Caco-2 (cell line): ENCODE results near the gene UNC93A. TPM values are rescaled to one million over a fixed set of nuclear protein-coding genes. Genes with fewer than 3 reads are reported as not detected.

ENCODE experiments used
- BruUV-seq: library from RNA; stranded (reverse); fragments of 400-500 nt; replicated peaks from 2 replicates; lab custom pipeline; 2021; lab: Mats Ljungman, UMichigan
- CTCF ChIA-PET: fragments of 300-600 bp; sonication (Branson Sonifier 250); formaldehyde crosslinking; loops from one replicate; lab custom pipeline; 2022; ENCODE audit warnings: antibody characterized with exemption; lab: Charles Lee
- POLR2A ChIA-PET: fragments of 300-600 bp; sonication (Branson Sonifier 250); formaldehyde crosslinking; loops from one replicate; lab custom pipeline; 2022; ENCODE audit warnings: antibody characterized with exemption; lab: Charles Lee
- DNase-seq, 2 experiments: peaks; one replicate each; pipeline versions ENCODE4 v3.0.0 to v3.0.0-alpha.2; 2020 to 2022
- H3K27me3 ChIP-seq: replicated peaks from 2 replicates; pipeline ENCODE4 v1.6.0; 2011; ENCODE audit warnings: low read length; ENCODE audit not compliant: control insufficient read depth, insufficient read depth
- H3K36me3 ChIP-seq: 2 replicates; pipeline ENCODE4 v1.5.1; 2011; ENCODE audit warnings: low read length; ENCODE audit not compliant: control insufficient read depth, insufficient read depth
- H3K4me1 ChIP-seq: fragments of 250-450 bp; sonication (Bioruptor Pico); 2 replicates; pipeline ENCODE4 v1.5.1; 2020; ENCODE audit warnings: mild to moderate bottlenecking
- H3K4me3 ChIP-seq: 2 replicates; pipeline ENCODE4 v1.5.1; 2011; ENCODE audit warnings: low read depth, mild to moderate bottlenecking, control low read depth, low read length
- H3K9me3 ChIP-seq: fragments of 250-450 bp; sonication (Bioruptor Pico); 2 replicates; pipeline ENCODE4 v1.5.1; 2020; ENCODE audit warnings: mild to moderate bottlenecking, moderate library complexity
- H3K27ac Mint-ChIP-seq: one replicate; pipeline ENCODE4 v1.8.0; 2022; ENCODE audit warnings: mixed read lengths; ENCODE audit not compliant: unreplicated experiment
- H3K27me3 Mint-ChIP-seq: one replicate; pipeline ENCODE4 v1.8.0; 2022; ENCODE audit warnings: mixed read lengths; ENCODE audit not compliant: insufficient read depth, unreplicated experiment
- H3K36me3 Mint-ChIP-seq: one replicate; pipeline ENCODE4 v1.8.0; 2022; ENCODE audit warnings: mild to moderate bottlenecking, mixed read lengths; ENCODE audit not compliant: insufficient read depth, unreplicated experiment
- H3K4me1 Mint-ChIP-seq: one replicate; pipeline ENCODE4 v1.8.0; 2022; ENCODE audit warnings: low read depth, mixed read lengths; ENCODE audit not compliant: unreplicated experiment
- H3K4me3 Mint-ChIP-seq: one replicate; pipeline ENCODE4 v1.8.0; 2022; ENCODE audit warnings: mild to moderate bottlenecking, moderate library complexity, mixed read lengths; ENCODE audit not compliant: unreplicated experiment
- H3K9me3 Mint-ChIP-seq: one replicate; pipeline ENCODE4 v1.8.0; 2022; ENCODE audit warnings: mixed read lengths; ENCODE audit not compliant: unreplicated experiment
- intact Hi-C: fragments of 100-400 bp; cut with micrococcal nuclease; formaldehyde crosslinking; loops from one replicate; pipeline ENCODE4 v1.10.0; 2022; ENCODE audit not compliant: unreplicated experiment
- total RNA-seq: library from RNA; stranded (reverse); gene quantifications from 2 replicates; pipeline ENCODE4 v1.2.3, GENCODE V29; 2022
- TF ChIP-seq, protein P1 (sequence below), 2 experiments: fragments of 200-600 bp in 1 of 2; IDR thresholded peaks; 1 replicate in 1 of 2; 2 replicates in 1 of 2; pipeline versions ENCODE4 v1.5.1 to v1.8.0; 2011 to 2022; ENCODE audit warnings: antibody characterized with exemption in 1 of 2, control low read depth in 1 of 2, inconsistent platforms in 1 of 2, low read depth in 1 of 2, low read length in 1 of 2, mild to moderate bottlenecking in 1 of 2, moderate library complexity in 1 of 2; ENCODE audit not compliant: insufficient read depth in 1 of 2, severe bottlenecking in 1 of 2, unreplicated experiment in 1 of 2

Gene UNC93A
- total RNA-seq, 1 experiment from 2014 or later: 32.3 TPM

- Mint-ChIP-seq H3K4me1 (peaks cover 60% of the 10 kb centered on the region), H3K4me3 (peak overlapping the region; percentile 72), H3K9me3 (no peaks in the 10 kb centered on the region), H3K27ac (peak overlapping the region; percentile 94), H3K27me3 (no peaks in the 10 kb centered on the region), H3K36me3 (peaks cover 63% of the 10 kb centered on the region)
- Histone ChIP-seq H3K27me3 (no peaks in the 10 kb centered on the region), H3K4me1 (peaks cover 57% of the 10 kb centered on the region), H3K36me3 (peaks cover 6% of the 10 kb centered on the region; the same call in 1 of the 2 replicates), H3K4me3 (peak overlapping the region; percentile 21), H3K9me3 (no peaks in the 10 kb centered on the region)
- CTCF ChIA-PET: interaction anchor here (0.6 to 0.7 kb wide), 2 partner anchors 16 to 18 kb away, joined by 3 to 4 read pairs; no protein-coding TSS in a partner anchor
- peak; percentile 47 to 61 for DNase-seq
- POLR2A ChIA-PET: interaction anchor here (1.0 to 1.5 kb wide), 3 partner anchors 49 to 69 kb away, joined by 3 to 4 read pairs (median 3); no protein-coding TSS in a partner anchor
- intact Hi-C loops: loop anchor here (1.0 to 10.0 kb wide), 5 partner anchors 13 to 692 kb away; no protein-coding TSS in a partner anchor
- BruUV-seq: no TSS peak
- TF ChIP-seq, protein P1, sequence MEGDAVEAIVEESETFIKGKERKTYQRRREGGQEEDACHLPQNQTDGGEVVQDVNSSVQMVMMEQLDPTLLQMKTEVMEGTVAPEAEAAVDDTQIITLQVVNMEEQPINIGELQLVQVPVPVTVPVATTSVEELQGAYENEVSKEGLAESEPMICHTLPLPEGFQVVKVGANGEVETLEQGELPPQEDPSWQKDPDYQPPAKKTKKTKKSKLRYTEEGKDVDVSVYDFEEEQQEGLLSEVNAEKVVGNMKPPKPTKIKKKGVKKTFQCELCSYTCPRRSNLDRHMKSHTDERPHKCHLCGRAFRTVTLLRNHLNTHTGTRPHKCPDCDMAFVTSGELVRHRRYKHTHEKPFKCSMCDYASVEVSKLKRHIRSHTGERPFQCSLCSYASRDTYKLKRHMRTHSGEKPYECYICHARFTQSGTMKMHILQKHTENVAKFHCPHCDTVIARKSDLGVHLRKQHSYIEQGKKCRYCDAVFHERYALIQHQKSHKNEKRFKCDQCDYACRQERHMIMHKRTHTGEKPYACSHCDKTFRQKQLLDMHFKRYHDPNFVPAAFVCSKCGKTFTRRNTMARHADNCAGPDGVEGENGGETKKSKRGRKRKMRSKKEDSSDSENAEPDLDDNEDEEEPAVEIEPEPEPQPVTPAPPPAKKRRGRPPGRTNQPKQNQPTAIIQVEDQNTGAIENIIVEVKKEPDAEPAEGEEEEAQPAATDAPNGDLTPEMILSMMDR (IDR thresholded peaks at IDR 0.05; ENCODE audit: insufficient read depth in 1 of 2, low read depth in 1 of 2, low read length in 1 of 2, severe bottlenecking in 1 of 2, unreplicated experiment in 1 of 2): no peak
These were observed 18.3 kb upstream of the UNC93A start for GRCh38 chr6:167272696-167273379.

DNA sequence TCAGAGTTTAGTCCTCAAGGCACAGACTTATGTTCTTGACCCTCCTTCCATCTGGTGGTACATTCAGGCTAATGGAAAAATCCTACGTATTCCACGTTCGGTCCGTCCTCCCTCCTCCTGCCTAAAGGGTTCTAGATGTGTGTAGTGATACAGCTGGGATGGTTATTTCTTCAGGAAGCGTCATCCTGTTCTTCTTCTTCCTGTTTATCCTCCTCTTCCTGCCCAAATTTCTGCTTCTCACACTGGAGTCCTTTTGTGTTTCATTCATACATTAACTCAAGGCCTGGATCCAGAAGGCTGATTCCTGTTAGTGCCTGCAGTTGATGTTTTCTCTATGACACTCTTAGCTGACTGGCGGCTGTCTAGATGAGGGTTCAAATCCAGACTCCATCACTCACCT, 16.8 kb upstream of the UNC93A start:
- H3K36me3 Mint-ChIP-seq: peaks cover 64% of the 10 kb centered on the region
- Histone ChIP-seq H3K4me1 (peaks cover 52% of the 10 kb centered on the region), H3K4me3 (no peak overlapping the region), H3K27me3 (no peaks in the 10 kb centered on the region), H3K9me3 (no peaks in the 10 kb centered on the region), H3K36me3 (peaks cover 6% of the 10 kb centered on the region; the same call in 1 of the 2 replicates)
- H3K27me3 Mint-ChIP-seq: no peaks in the 10 kb centered on the region
- no peaks in the 10 kb centered on the region for H3K9me3 Mint-ChIP-seq
- CTCF ChIA-PET: no interaction called here
- H3K4me1 Mint-ChIP-seq: peaks cover 58% of the 10 kb centered on the region
- peak overlapping the region; percentile 72 for H3K27ac Mint-ChIP-seq
- no TSS peak for BruUV-seq
- DNase-seq: no peak
- TF ChIP-seq, protein P1 (IDR thresholded peaks at IDR 0.05; ENCODE audit: insufficient read depth in 1 of 2, low read depth in 1 of 2, low read length in 1 of 2, severe bottlenecking in 1 of 2, unreplicated experiment in 1 of 2): no peak
- peak overlapping the region; percentile 58 for H3K4me3 Mint-ChIP-seq
- intact Hi-C loops: loop anchor here (10.0 kb wide), 1 partner anchor 691 kb away; no protein-coding TSS in a partner anchor
- POLR2A ChIA-PET: no interaction called here

- no peak overlapping the region for H3K4me3 Mint-ChIP-seq
- CTCF ChIA-PET: no interaction called here
- no peak overlapping the region for H3K27ac Mint-ChIP-seq
These were observed 16.1 kb upstream of the UNC93A start for GRCh38 chr6:167275001-167275400.

More at GRCh38 chr6:167275001-167275400, 16.1 kb upstream of the UNC93A start:
- Histone ChIP-seq H3K36me3 (peaks cover 6% of the 10 kb centered on the region; the same call in 1 of the 2 replicates), H3K4me3 (no peak overlapping the region), H3K27me3 (no peaks in the 10 kb centered on the region), H3K4me1 (peaks cover 50% of the 10 kb centered on the region), H3K9me3 (no peaks in the 10 kb centered on the region)
- H3K36me3 Mint-ChIP-seq: peaks cover 69% of the 10 kb centered on the region
- POLR2A ChIA-PET: no interaction called here
- TF ChIP-seq, protein P1 (IDR thresholded peaks at IDR 0.05; ENCODE audit: insufficient read depth in 1 of 2, low read depth in 1 of 2, low read length in 1 of 2, severe bottlenecking in 1 of 2, unreplicated experiment in 1 of 2): no peak
- H3K27me3 Mint-ChIP-seq: no peaks in the 10 kb centered on the region
- peak in 1 of 2 experiments; percentile 25 for DNase-seq
- H3K4me1 Mint-ChIP-seq: peaks cover 56% of the 10 kb centered on the region
- BruUV-seq: no TSS peak
- intact Hi-C loops: loop anchor here (10.0 kb wide), 1 partner anchor 690 kb away; no protein-coding TSS in a partner anchor
- H3K9me3 Mint-ChIP-seq: no peaks in the 10 kb centered on the region
